Effector CD4-positive, alpha-beta T cell (primary cell): Measurements from ENCODE around the gene TIMM44.
"Not testable (repeated sequence)": the region's sequence is repeated elsewhere in the genome, so short reads cannot be mapped to it uniquely, and the experiment has no call there.

Source experiments
- DNase-seq: peaks from one replicate; pipeline ENCODE4 v3.0.0-alpha.2; 2020

Gene TIMM44

DNA sequence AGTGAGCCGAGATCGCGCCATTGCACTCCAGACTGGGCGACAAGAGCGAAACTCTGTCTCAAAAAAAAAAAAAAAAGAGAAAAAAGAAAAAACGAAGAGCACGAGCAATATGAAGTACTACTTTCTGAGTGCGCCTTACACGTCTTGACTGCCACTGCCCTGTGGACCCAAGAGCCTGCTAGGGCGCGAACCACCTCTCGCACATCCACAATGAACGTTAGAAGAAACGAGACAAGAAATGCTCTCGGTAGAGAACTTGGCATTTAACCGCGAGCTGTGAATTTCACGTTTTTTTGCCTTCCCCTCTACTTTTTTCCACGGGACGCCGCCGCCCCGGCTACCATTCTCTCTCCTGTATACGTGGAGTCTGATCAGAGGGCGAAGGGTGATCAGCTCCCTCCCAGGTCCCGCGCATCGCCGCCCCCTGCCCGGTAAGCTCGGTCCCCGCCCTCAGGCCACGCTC, 454 bp downstream of the TIMM44 start:
- no peak for DNase-seq

DNA sequence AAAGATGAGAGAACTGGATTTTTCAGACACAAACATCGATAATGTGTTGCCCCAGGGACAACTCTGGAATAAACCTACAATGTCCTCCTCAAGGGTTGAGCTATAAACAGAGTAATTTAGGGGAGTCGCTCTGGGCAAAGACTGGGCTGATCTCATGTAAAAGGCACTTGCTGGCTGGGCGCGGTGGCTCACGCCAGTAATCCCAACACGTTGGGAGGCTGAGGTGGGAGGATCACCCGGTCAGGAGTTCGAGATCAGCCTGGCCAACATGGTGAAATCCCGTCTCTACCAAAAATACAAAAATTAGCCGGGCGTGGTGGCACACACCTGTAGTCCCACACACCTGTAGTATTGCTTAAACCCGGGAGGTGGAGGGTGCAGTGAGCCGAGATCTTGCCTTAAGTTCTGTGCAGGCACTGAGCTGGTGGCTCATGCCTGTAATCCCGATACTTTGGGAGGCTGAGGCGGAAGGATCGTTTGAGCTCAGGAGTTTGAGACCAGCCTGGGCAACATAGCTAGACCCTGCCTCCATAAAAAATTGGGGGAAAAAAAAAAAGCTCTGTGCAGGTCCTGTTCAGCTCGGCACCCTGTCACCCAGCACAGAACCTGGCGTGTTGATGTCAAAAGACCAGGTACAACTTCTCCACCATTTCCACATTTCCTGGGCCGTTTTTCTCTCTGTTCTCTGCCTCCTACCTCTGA, 1.4 kb downstream of the TIMM44 start:
- DNase-seq: no peak

DNA sequence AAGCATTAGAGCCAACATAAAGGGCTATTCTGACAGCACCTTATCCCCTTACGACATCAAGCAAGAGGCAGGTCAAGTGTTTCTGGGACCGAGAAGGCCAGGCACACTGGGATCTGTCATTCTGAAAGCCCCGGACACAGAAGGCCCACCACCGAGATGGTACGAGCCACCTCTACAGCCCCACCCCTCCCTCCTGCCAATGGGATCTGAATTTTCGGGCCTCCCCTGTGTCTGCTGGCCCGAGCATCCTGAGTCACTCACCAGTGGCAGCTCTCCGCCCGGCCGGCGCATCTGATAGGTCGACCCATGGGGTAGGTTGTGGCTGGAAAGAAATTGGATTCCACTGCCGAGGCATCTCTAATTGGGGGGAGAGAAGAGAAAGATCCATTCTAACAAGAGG, 2.6 kb downstream of the TIMM44 start:
- no peak for DNase-seq

DNA sequence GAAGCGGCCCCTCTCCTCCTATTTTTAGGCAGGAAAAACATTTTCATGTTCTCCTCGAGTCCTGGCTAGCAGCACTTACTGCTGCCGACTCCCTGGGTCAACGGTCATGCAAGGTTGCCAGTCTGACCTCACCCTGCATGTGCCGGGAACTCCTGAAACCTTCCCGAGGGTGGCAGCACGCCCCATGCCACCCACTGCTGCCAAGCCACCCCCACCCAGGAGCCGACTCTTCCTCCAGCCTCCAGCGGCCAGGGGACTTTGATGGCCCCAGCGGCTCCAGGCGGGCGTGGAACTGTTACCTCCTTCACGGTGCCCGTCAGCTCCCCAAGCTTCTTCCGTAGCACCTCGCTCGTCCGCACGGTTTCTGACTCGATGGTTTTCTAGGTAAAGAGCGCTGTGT, 8.7 kb downstream of the TIMM44 start:
- no peak for DNase-seq

DNA sequence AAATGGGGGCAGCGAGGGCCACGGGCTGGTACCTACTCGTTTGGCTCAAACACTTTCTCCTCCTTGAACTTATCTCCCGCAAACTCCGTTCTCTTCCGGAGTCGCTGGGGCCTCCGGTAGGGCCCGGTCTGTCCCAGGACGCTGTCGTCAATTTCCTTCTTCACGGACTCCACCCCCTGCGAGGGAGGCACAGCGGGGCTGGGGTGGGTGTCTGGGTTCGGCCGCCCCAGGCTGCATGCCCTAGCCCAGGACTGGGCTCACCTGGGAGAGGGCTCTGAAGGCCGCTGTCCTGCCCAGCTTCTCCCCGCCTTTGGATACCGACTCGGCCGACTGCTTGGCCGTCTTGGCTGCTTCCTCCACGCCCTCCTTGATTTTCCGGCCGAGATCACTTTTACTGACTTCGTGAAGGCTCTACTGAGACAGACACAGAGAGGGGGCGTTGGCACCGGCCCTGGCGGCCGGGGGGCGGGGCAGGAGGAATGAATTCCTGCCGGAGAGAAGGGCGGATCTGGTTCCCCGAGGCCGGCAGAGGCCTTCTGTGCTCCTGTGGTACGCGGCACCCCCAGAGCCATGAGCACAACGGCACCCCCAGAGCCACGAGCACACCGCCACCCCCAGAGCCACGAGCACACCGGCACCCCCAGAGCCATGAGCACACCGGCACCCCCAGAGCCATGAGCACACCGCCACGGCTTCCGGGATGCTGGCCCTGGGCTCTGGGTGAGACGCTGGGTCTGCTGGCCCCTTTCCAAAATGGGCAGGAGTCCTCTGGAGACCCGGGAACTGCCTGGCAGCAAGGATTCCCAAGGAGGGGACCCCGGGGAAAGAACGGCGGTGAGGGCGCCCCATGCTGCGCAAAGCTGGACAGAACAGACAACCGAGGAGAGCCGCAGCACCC, 9.4 kb downstream of the TIMM44 start:
- DNase-seq: no peak

DNA sequence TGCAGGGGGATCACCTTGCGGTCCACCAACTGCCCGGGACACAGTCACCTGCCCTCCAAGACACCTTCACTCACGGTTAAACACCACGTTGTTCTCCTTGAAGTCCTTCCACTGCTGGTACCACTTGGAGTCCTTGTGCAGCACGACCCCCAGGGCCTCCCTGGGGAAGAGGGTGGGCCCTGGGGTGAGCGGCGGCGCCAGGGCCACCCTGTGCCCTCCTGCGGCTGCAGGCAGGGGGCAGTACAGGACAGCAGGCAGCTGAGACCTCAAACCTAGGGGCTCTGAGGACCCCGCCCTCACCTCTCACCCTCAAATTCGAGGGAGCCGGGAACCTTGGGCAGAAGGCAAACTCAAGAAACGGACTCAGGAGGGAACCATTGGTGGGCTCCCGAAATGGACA, 10.1 kb downstream of the TIMM44 start:
- DNase-seq: no peak

DNA sequence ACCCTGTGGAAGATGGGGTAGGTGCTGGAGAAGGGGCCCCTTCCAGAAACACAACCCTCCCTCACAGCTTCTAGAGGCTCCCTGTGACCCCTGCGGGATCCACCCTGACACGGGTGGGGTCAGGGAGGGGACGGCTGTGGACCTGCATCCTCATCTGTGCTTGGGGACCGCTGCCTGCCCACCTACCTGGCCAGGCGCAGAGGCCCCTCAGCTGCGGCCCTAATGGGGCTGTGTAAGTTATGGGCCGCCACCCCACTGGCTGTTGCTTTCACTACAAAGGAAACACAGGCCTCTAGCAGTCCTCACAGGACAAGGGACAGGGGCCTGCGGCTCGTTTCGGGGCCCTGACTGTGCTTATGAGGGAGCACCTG, 10.6 kb downstream of the TIMM44 start:
- no peak for DNase-seq

DNA sequence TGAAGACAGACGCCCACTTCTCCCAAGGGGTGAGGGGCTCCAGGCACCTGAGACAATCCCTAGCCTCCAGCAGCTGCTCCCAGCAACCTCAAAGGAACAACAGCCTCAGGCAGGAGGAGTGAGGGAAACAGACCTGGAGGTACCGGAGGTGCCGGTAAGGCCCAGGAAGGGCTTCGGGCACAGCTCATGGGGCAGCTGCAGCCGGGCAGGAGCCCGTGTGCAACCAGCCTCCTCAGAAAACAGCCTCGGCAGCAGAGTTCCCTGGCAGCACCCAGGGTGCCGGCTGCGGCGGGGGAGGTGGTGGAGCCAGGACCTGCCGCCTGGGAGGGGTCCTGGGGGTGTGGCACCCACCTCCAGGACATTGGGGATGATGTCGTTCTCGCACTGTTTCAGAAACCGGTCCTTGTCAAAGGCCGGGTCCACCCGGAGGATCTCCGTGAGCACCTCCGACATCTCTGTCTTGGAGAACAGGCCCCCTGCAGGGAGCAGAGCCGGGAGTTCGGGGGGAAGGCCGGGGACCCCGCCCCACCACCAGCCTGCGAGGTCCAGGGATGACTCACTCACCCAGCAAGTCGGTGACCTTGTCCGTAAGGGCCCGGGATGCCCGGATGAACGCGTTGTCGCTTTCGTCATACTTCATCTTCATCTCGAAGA, 11.1 kb downstream of the TIMM44 start:
- no peak for DNase-seq

DNA sequence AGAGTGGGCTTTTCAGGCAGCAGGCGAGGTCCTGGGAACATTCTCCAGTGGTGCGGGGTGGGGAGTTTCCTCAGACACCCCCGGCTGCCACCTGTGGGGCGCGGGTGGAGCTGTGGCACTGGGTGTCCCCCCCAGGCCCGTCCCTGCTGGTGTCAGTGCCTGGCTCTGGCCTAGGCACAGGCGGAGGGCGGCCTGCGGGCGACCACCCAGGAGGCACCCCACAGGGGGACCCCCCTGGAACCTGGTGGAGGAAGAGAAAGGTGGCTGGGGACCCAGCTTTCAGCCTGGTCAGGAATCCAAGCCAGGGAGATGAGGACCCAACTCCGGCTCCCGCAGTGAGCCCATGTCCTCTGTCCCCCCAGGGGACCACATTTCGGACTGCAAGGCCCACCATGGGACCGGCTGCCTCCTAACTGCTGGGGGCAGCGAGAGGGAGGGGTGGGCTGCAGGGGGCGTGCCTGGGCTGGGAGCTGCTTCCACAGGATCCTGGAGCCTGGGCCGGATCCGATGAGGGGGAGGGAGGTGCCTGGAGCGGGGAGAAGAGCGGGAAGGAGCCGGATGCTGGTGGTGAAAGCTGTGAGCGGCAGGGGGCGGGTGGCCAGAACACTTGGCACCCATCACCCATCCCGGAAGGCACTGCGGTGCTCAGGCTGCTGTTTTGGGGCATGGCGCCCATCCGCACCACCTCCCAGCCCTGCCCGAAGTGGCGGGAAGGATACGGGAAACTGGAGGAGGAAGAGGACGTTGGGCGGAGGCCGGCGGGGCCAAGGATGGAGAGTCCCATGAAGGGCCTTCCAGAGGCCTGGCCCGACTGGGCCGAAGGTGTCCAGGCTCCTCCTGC, 12.0 kb downstream of the TIMM44 start:
- DNase-seq: no peak

DNA sequence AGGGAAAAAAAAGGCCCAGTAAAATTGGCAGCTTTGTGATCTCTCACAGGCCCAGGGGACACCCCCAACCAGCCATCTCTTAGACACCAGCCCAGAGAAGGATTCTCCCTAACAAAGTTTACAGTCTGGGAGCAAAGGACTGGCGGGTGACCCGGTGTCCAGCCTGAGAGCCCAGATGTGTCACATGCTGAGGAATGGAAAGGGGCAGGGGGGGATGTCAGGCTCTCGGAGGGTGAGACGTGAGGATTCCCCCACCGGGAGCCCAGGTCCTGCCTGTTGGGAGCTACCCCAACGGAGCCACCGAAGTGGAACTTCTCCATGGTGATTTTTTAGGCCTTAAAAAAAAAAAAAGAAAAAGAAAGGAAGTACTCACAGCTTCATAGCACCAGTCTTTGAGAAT, 12.7 kb downstream of the TIMM44 start:
- no peak for DNase-seq

DNA sequence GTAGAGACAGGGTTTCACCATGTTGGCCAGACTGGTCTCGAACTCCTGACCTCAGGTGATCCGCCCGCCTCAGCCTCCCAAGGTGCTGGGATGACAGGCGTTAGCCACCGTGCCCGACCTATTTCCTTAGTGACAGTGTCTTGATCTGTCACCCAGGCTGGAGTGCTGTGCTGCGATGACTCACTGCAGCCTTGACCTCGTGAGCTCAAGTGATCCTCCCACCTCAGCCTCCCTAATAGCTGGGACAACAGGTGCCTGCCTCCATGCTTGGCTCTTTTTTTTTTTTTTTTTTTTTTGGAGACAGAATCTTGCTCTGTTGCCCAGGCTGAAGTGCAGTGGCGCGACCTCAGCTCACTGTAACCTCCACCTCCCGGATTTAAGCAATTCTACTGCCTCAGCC, 13.4 kb downstream of the TIMM44 start:
- DNase-seq: not testable (repeated sequence)

DNA sequence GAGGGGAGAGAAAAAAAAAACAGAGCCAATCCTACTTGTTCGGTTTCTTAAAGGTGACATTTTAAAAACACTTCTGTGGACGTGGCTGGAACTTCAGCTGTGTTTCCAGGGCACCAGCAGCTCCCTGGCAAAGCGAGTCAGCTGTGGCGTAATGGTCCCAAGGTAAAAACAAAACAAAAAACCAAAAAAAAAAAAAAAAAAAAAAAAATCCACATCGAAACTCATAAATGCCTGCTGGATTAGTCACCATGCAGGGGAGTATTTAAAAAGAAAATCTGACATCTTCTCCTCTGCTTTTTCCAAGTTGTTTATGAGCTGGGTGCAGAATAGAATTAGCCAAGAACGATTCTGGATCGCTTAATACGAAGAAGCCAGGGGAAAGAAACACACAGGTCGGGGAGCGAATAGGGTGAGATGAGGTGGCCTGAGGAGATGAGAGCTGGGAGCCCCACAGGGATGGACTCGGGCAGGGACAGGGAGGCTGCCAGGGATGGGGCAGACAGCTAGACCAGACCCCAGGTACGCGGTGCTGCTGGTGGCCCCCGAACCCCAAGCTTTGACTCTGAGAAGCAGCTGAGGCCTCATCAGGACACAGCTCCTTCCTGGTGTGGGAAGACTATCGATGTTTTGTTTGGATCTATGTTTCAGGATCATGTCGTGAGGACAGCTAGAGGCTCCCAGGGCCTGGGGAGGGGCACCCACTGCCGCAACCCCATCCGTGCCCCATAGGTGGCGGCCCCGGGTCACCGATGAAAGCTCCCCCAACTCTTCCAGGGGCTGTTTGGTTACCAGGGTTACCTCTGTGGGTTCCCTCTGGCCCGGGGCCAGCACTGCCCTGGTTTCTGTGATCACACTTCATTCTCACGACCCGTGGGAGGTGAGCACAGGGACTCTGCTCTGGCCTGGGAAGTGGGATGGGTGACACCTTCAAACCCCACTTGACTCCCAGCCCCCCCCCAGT, 14.4 kb downstream of the TIMM44 start:
- peak; percentile 71 for DNase-seq

DNA sequence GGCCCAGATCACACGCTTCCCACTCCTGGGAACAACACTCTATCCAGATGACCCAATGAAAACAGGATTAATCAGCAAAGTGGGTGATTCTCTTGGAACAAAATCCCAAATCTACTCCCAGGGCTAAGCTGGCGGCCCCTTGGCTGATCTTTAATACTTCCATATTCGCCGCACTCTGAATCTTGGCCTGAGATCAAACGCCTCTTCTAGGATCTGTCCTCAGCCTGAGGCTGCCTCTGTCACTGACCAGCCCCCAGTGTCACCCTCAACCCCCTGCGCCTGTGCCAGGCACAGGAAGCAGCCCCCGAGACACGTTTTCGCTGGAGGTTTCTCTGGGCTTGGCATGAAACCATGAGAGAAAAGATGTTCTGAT, 15.1 kb downstream of the TIMM44 start:
- no peak for DNase-seq

DNA sequence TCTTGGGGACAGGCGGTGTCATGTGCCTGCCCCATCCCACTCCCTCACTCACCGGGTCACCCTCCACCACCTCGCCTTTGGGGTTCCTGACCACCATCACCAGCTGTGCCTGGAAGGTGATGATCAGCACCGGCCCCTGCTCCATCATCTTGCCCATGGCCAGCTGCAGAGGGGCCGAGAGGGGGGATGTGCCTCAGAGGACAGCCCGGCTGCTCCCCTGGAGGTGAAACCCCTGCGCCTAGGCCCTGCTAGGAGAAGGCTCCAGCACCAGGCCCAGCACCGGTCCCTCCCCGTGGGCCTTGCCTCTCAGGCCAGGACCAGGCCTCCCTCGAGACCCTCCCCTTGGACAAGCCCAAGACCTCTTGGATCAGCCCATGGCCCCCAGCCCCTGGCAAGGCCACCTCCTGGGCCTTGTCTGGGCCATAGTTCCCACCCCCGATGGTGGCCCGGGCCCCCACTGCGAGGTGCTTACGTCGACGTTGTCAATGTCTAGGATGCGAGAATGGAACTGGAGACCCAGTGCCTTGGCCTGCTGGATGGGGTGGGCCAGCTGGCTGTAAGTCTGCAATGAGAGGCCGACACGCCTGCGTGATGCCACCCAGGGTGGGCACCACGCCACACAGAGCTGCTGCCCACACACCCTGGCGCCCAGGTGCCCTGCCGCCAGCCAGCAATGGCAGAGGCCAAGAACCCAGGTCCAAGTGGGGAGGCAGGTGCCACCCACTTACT, 15.7 kb downstream of the TIMM44 start:
- DNase-seq: no peak

DNA sequence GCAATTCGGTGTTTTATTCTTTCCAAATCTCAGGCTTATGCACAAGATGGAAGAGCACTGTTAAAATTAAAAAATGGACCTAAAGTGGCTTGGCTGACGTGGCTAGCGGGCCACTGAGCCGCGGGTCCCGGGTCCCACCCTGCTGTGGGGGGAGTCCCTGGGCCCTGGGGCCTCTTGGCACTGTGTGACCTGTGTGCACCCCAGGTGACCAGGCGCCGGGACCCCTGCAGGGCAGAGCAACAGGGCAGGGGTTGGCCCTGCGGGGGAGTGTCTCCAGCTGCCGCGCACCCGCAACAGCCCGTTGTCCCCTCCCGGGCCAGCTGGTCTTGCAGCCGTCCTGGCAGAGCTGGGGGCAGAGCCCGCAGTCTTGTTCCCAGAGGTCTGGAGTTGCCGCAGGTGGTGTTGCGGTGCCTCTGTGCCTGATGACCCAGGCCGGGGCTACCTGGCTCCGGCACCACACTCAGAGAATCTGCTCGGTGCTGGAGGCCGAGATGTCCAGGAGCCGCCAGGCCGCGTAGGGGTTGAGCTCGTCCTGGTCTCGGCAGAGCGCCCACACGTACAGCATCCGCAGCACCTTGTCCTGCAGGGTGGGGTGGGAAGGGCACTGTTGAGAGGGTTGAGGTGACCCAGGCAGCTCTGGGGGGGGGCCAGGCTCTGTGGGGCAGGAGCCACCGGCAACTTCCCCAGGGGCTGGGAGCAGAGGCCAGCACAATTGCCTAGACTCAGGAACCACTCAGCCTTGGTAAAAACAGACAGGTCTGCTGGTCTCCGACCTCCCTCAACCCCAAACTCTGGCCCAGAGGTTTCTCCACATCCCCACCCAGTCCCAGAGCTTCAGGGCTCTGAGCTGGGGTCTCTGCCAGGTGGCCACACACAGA, 16.5 kb downstream of the TIMM44 start:
- DNase-seq: no peak

DNA sequence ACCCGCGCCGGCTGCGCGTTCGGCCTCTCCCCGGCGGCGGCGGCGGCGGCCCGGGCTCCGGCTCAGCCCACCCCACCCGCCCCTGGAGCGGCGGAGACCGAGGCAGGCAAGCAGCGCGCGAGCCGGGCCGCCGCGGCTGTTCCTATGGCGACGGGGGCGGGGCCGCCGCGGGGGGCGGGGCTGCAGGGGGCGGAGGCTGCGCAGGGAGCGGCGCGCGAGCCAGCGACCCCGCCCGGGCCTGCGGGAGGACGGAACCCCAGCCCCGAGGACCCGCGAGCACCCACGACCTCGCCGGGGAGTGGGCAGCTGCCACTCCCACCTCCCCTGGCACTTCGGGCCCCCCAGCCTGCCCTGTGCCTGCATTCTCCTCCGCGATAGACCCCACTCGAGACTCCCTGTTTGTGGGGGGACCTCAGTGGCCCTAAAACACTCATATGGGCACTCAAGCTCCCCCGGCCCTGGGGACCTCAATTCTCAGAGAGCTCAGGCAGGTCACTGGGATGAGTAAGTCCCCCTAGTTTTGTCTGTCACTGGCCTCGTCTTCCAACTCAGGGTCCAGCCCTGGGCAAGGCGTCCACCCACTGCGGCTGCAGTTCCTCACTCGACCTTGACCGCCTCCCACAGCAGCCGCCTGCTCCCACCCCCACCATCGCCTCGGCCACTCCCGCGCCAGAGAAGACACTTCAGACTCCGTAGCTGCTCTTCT, 17.3 kb downstream of the TIMM44 start, which contains the start of gene CTXN1:
TSS of gene CTXN1 (minus strand) at position 115 of the 706 bp plus-strand sequence. CDS start 597 bp downstream, outside the sequence.
- peak; percentile 67 for DNase-seq

DNA sequence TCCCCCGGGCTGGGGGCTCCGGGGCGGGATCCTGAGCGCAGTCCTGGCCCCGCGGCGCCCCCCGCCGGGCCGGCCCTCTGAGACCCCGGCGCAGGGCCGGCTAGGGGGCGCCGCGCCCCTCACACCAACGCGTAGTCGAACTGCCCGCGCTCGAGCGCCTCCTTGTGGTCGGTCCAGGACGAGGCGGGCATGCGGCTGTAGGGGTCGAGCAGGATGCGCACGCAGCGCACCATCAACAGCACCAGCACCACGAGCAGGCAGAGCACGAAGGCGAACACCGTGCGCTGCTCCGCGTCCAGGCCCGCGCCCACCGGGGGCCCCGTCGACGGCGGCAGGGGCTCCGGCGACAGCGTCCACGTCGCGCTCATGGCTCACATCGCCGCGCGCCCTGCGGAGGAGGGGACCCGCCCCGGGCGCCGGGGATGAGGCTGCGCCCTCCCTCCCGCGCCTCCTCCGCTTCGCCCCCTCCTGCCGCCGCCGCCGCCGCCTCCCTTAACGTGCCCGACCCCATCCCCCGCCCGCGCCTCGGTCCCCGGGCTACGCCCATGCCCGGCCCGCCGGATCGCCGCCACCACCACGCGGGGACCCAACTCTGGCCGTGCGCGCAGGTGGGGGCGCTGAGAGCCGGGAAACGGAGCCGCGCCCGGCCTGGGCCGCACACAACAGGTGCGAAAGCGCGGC, 18.2 kb downstream of the TIMM44 start:
- DNase-seq: peak; percentile 70

DNA sequence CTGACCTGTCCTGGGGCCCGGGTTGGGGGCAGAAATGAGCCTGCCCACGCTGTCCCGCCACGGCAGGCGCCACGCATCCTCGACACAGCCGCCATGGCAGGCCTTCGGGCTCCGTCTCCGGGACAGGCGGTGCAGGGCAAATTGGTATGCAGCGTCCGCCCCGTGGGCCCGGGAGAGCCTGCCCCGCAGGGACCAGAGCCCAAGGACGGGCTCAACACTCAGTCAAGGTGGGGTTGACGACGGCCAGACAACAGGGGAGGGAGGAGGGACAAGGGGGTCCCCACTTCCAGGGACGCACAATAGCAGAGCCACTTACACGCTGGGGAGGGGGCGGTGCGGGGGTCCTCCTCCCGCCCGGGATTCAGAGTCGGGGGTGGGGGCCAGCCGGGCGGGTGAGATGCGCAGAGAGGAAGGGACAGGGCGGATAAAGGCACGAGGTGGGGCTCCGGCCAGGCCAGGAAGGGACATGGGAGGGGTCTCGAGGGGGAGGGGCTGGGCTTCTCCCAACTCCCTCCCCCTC, 18.8 kb downstream of the TIMM44 start:
- DNase-seq: no peak
